HG03175 (cell line): ENCODE measurements around the gene LYAR.

ENCODE experiments used
- ATAC-seq: cut with Tn5 transposase; IDR thresholded peaks from one replicate; pipeline ENCODE4 v1.9.1; 2021; ENCODE audit warnings: mild to moderate bottlenecking, moderate library complexity; ENCODE audit not compliant: unreplicated experiment

The LYAR gene, protein sequence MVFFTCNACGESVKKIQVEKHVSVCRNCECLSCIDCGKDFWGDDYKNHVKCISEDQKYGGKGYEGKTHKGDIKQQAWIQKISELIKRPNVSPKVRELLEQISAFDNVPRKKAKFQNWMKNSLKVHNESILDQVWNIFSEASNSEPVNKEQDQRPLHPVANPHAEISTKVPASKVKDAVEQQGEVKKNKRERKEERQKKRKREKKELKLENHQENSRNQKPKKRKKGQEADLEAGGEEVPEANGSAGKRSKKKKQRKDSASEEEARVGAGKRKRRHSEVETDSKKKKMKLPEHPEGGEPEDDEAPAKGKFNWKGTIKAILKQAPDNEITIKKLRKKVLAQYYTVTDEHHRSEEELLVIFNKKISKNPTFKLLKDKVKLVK

DNA sequence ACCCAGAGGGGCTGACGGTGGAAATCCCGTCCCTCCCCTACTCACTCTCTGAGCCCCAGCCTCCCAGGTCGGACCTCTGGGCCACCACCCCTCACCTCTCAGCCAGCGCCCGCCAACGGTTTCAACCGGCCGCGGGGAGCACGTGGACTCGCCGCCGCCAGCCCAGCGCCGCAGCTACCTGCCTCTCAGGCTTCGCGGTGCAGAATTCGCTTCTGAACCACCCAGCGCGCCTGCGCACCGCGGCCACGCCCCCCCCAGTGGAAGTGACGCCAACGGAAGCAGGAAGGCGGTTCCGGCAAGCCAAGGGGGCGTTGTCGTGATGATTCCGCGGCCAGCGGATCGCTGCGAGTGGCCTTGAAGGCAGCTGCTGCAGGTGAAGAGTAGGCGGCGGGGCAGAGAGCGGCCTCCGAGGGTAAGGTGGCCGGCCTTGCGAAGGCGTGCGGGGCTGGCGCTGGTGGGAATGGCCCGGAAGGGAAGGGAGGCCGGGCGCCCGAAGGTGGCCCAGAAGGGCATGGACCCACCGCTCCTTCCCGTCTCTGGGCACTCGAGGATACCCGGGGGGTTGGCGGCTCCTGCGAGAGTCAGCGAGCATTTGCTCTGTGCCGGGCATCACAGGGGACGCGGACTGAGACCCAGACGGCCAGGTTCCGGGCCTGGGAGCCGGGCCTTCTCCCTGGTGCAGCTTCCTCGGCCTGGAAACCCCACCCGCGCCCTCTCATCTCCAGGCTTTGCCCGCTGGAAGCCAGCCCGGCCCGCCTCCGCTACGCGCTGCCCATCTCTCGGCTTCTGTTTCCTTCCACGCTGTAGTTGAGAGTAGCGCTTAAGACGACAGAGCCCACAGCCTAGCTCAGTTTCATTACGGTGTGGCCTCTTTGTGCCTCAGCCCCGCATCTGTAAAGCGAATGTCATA is at the start of gene LYAR, which contains the start of gene ZBTB49:
Gene LYAR (minus strand): TSS at position 214 of the 910 bp plus-strand sequence. CDS start 6,412 bp downstream, outside the sequence.
Gene ZBTB49 (plus strand): TSS at position 311 of the 910 bp plus-strand sequence. CDS start 9,695 bp downstream, outside the sequence.
- ATAC-seq = peak; percentile 91

DNA sequence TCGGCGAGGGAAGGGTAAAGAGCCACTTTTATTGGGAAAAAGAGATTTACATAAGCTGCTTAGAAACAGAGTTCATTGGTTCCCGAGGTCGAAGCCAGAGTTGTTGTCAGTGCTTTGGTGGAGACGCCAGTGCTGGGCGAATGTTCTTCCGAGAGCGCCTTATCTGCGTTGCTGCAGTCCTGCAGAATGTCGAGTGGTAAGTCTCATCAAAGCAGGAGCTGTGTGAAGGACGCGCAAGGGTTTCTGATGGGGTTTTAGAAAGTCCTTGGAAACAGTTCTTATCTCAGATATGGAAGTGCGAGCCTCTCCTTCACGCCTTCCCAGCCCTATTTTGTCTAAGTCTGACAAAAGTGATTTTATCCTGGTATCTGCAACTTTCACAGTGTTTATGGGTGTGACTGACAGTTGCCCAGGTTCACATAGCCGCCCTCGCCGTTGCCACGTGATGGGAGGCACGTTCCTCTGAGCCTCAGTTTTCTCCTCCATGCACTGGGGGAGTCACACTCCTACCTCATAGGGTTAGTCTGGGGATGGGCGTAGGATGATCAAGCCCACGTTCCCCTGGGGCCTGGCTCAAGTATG is 49.6 kb upstream of the LYAR start:
- ATAC-seq = no peak

DNA sequence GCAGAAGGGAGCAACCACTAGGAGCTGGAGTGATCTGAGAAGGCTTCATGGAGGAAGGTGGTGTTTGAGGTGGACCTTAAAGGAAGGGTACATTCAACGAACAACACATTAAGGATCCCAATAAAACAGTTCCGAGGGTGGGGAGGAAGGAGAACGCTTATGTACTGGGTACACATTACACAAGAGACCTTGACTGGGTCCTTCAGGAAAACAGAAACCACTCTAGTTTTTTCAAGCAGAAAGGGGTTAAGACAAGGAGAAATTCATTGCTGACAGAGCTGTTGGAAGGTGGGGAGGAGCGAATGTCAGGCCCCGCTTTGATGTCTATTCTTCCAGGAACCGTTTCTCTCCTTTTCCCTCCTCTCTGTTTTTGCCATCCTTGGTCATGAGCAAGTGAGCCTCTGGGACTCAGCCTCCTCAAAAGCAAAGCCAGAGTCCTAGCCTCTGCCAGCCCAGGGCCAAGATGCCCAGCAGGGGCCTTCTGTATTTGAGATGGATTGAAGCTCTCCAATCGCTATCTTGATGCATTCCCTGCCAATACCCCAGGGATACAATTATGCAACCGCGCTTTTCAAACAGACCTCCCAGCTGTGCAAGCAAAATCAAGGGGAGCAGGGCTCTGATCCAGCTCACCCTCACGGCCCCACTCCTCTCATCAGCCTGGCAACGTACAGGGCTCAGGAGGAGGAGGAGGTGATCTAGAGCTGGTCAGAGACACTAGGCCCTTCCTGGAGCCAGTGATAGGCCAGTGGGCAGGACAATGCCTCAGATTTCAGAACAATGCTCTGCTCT is 48.5 kb upstream of the LYAR start:
- no peak for ATAC-seq

DNA sequence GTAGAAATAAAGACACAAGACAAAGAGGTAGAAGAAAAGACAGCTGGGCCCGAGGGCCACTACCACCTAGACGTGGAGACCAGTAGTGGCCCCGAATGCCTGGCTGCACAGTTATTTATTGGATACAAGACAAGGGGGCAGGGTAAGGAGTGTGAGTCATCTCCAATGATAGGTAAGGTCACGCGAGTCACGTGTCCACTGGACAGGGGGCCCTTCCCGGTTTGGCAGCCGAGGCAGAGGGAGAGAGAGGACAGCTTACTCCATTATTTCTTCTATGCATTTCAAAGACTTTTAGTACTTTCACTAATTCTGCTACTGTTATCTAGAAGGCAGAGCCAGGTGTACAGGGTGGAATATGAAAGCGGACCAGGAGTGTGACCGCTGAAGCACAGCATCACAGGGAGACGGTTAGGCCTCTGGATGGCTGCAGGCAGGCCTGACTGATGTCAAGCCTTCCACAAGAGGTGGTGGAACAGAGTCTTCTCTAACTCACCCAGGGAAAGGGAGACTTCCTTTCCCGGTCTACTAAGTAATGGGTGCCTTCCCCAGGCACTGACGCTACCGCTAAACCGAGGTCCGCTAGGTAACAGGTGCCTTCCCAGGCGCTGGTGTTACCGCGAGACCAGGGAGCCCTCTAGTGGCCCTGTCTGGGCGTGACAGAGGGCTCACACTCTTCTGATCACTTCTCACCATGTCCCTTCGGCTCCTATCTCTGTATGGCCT is 45.0 kb upstream of the LYAR start:
- peak; percentile 73 for ATAC-seq

DNA sequence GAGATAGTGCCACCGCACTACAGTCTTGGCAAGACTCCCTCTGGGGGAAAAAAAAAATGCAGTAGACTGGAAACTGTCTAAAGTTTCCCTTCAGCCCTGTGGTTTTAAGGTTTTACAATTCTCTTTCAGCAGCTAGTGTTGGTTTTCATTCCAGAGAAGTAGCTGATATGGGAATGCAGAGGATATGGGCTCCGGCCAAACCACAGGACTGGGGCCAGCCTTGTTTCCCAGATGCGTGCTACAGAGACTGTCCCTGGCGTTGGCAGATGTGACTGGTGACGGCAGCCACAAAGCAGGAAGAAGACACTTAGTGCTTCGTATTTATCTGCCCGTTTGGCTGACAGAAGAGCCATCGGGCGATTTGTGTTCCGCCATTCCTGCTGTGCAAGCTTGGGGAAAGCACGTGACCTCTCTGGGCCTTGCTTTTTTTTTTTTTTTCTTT is 43.3 kb upstream of the LYAR start:
- no peak for ATAC-seq

DNA sequence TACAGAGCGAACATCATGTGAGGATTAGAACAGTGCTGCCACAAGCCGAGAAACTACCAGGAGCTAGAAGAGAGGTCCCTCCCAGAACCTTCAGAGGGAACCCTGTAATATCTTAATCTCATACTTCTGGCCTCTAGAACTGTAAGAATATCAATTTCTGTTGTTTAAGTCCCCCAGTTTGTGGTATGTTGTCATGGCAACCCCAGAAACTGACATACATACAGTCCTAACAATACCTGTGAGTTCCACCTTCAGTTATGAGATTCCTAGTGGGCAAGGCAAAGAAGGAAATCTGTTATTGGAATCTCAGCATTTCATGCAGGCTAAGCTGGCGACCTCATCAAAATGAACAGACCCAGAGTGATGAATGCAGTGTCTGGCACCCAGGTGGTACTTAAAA is 42.6 kb upstream of the LYAR start:
- no peak for ATAC-seq

DNA sequence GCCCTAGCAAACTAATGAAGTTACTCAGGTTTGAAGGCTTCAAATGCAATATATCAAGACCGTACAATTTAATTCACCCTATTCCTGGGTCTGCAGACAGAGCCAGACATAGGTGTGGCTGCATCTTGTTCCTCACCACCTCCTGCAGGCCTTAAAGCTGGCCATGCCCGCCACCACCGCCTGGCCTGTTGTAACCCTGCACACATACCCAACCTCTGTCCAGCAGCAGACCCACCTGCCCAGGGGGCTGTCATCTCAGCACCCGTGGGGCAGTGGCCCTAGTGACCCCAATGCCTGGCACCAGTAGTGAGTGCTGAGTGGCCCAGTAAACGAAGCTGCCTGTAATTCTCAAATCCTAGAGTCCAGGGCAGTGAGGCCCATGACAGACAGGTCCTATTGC is 40.8 kb upstream of the LYAR start:
- ATAC-seq = no peak

DNA sequence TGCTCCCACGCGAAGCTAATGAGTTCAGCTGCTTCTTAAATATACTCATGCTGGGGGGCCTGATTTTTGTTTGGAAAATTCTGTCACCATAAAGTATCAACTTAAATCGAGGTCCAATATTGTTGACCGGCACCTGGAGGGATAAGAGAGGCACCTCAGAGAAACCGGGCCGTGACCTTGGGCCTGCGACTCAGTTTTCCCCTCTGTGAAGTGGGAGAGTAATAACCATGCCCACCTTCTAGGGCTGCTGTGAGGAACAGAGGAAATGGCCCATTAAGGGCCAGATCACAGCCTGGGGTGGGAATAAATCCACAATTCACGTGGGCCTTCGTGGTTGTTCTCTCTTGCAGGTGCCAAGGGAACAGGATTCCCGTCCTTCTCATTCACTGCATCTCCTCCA is 39.5 kb upstream of the LYAR start:
- no peak for ATAC-seq

DNA sequence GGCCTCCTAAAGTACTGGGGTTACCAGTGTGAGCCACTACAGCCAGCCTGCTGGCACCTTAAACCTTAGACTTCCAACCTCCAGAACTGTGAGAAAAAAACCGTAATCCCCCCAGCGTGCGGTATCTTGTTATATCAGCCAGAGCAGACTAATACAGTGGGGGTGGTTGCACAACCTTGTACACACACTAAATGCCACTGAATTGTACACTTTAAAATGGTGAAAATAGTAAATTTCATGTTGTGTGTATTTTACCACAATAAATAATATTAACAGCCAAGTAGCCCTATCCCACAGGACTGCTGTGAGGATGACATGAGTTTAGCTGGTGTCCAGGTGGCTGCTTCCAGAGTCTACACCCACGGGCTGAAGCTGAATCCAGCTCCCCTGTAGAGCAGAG is 38.9 kb upstream of the LYAR start:
- no peak for ATAC-seq

DNA sequence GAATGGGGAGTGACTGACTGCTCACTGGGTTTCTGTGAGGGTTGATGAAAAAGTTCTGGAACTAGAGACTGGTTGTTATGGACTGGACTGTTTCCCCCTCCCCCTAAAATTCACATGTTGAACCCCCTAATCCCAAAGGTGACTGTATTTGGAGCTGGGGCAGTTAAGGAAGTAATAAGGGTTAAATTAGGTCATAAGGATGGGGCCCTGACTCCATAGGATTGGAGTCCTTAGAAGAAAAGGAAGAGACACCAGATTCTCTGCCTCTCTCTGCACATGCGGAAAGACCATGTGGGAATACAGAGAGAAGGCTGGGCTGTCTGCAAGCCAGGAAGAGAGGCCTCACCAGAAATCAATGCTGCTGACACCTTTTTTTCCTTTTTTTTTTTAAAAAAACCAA is 38.3 kb upstream of the LYAR start:
- ATAC-seq = no peak

DNA sequence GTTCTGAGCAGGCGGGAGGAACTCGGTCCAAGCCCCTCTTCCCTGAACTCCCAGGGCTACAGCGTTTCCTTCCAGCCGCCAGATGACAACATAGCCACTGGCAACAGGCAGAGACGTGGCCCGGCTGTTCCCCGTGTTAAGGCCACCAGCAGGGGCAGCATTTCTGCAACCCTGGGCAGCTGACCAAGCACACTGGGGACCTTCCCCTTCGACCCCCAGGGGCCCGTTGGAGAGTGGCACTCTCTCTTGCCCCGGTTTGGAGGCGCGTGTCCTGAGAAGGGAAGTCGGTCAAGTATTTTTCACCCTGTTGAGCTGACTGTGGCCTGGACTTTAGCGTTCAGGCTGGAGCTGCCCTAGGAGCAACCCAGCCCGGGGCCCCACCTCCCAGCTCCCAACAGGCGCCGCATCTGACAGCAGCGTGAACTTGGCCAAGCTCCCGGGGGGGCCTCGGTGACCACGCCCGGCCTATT is 37.7 kb upstream of the LYAR start:
- ATAC-seq = no peak

DNA sequence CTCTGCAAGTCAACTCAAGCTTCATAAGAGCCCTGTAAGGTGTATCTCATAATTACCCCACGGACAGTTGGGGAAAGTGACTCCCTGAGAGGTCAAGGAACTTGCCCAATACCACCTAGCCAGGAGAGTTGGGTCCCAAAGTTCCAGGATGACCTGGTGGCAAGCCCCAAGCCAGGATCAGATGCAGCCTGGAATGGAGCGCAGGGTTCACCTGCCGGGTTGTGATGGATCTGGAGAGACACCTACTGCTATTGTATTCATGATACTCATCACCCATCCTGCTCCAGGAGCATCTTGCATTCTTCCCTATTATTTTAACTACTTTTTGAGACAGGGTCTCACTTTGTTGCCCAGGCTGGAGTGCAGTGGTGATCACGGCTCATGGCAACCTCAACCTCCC is 36.2 kb upstream of the LYAR start:
- ATAC-seq = no peak

DNA sequence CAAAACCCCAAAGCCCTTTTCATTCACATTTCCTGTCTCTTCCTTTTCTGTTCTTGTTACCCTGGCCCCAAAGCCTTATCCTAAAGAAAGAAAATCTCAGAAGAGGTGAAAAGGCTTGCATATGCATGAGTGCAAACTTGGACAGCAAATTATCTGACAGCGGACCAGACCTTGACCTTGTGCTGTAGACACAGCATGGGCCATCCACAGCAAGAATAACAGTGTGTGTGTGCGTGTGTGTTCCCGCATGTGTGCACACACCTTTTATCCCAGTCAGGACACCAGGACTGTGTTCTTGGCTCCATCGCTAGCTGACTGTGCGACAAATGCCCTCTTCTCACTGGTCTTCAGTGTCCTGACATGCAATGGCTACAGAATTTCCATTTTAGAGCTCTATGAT is 35.4 kb upstream of the LYAR start:
- ATAC-seq = no peak

DNA sequence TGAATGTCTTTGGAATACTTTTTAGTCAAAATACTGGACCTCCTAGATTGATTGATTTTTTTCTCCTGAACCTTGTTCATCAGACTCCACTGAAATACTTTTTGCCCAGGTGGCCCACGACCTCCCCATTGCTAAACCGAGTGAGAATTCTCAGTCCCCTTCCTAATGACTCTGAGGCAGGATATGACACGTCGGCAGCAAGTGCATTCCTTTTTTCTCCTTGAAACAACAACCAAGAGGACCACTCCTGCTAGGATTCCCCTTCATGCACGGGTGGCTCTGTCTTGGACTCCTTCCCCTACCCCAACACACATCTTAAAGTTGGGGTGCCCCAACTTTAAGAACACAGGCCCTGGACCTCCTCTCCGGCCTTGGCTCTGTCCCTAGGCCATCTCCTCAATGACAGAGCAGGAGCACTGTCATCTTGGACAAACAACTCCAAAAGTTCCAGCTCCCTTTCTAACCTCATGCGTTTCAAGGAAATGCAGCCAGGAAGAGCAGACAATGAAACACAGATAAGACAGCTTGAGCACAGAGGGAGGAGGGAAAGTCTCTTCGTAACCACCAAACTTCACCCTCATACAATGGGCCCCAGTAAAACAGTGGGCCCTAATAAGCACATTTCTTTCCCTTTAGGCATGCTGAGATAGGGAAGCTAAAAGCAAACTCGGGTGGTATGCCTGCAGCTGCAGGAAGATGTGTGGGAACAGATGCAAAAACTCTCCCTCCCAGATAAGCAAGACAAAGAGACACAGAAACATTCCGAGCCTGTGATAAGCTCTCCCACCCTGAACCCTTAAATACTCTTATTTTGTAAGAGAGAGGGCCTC is 34.0 kb upstream of the LYAR start:
- ATAC-seq = no peak

DNA sequence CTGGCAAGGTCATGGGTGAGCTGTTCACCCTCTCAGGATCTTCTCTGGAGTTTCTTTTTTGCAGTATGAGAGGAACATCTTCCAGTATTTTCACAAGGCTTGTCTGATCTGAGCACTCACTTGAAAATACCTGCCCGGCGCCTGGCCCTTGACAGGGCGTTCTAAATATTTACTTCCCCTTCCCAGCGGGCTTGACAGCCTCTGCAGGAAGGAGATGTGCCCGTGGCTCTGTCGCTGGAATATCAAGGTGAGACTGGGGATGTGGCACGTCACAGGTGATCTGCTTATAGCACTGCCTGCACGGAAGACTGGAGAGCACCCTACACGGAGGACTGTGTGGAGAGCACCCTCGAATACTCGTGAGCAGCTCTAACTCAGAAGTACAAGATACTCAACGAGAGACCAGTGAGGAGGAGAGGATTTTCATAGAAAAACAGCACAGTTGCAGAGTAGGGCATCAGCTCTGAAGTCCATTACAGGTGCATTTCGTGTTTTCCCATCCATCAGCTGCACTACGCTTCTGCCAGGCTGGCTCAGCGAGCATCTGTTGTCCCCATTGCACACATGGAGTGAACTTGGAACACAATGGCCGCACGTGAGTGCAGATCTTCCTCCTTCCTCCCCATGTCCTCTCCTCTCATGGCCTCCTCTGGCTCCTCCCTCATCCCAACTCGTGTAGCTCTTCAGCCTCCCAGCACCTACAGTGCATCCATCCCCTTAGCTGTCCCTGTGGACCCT is 32.2 kb upstream of the LYAR start:
- ATAC-seq = no peak

DNA sequence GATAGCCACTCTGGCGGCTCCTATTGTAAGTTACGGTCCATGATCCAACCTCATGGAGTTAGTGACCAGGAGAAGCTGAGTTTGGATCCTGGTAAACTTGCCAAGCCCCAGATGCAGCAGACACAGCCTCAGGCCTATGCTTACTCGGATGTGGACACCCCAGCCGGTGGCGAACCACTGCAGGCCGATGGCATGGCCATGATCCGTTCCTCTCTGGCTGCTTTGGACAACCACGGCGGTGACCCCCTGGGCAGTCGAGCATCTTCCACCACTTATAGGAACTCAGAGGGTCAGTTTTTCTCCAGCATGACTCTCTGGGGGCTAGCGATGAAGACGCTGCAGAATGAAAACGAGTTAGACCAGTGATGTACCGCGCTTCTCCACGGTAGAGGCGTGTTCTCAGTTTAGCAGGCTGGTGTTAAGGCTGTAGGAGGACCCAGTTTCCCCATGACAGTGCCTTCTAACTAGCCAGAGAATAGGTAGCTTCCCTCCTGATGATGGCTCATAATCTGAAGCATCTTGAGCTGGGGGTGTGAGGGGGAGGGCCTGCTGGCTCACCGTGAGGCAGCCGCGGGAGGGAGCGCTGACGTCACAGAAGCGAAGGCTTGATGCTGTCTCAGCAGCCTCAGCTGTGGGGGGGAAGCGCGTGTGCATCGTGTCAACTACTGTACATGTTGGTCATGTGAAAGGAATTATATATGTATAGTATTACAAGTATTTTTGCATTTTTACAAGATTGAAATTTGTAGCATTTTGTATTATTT is 31.2 kb upstream of the LYAR start:
- ATAC-seq = no peak

DNA sequence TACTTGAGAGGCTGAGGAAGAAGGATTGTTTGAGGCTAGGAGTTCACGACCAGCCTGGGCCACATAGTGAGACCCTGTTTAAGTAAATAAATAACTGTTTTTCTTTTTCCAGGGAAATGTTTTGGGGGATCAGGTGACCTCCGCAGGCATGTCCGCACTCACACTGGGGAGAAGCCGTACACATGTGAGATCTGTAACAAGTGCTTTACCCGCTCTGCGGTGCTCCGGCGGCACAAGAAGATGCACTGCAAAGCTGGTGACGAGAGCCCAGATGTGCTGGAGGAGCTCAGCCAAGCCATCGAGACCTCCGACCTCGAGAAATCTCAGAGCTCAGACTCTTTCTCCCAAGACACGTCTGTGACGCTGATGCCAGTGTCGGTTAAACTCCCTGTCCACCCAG is 30.6 kb upstream of the LYAR start:
- no peak for ATAC-seq
